Measurements from ENCODE around the gene LYL1. TPM values are rescaled to one million over a fixed set of nuclear protein-coding genes. Genes with fewer than 3 reads are reported as not detected.

LYL1 gene
- total and polyA plus RNA-seq, 2 of the 4 experiments (the other 2 are of a cell fraction), result 0.36 to 0.39 TPM

- Histone ChIP-seq H3K9ac (ENCODE audit: low read depth, low read length) (no peak overlapping the region), H3K4ac (ENCODE audit: low read depth, low read length) (no peak overlapping the region), H4K20me1 (ENCODE audit: insufficient read depth, low read length) (peaks cover 15% of the 10 kb centered on the region; the same call in 1 of the 2 replicates), H4K8ac (ENCODE audit: low read depth in 2 of 2, low read length in 2 of 2) (no peak overlapping the region), H3K9me1 (ENCODE audit: insufficient read depth, low read length) (no peaks in the 10 kb centered on the region), H4K91ac (ENCODE audit: insufficient read depth, low read depth, low read length) (no peak overlapping the region), H2BK120ac (ENCODE audit: low read depth, low read length) (no peak overlapping the region), H2BK20ac (ENCODE audit: low read depth, low read length) (no peak overlapping the region), H3K4me1 (ENCODE audit: control insufficient read depth, insufficient read depth, low read length) (peaks cover 9% of the 10 kb centered on the region; the same call in 1 of the 2 replicates), H3K4me3 (ENCODE audit: insufficient read depth, low read depth, low read length) (no peak overlapping the region), H2BK5ac (ENCODE audit: low read depth, low read length, poor library complexity, severe bottlenecking) (no peak overlapping the region), H3K14ac (replicated peaks; ENCODE audit: low read depth, low read length) (no peak overlapping the region), H3K27ac (ENCODE audit: insufficient read depth, low read length) (no peak overlapping the region), H4K5ac (ENCODE audit: low read depth, low read length) (no peak overlapping the region), H2AK5ac (ENCODE audit: low read depth, low read length) (no peak overlapping the region), H3K36me3 (ENCODE audit: control insufficient read depth, insufficient read depth, low read length) (peaks cover 38% of the 10 kb centered on the region), H3K18ac (ENCODE audit: low read depth, low read length) (no peak overlapping the region), H3K56ac (ENCODE audit: extremely low read depth, insufficient read depth, low read length) (no peak overlapping the region), H3K23ac (ENCODE audit: low read depth, low read length) (no peak overlapping the region), H2BK15ac (ENCODE audit: low read depth, low read length) (no peak overlapping the region), H3K4me2 (ENCODE audit: low read depth, low read length) (no peak overlapping the region), H3K27me3 (ENCODE audit: control insufficient read depth, insufficient read depth, low read length) (no peaks in the 10 kb centered on the region), H2AFZ (replicated peaks; ENCODE audit: low read length, poor library complexity) (no peak overlapping the region), H3K79me1 (ENCODE audit: low read depth in 1 of 2, low read length in 2 of 2) (0 out of 4 replicates have a peak, but pooled peaks cover 0 to 8% of the 10 kb centered on the region in 2 experiments), H2AK9ac (replicated peaks; ENCODE audit: low read depth, low read length, poor library complexity) (no peak overlapping the region), H3K9me3 (ENCODE audit: control insufficient read depth, insufficient read depth, low read length) (no peaks in the 10 kb centered on the region)
- POLR2A ChIA-PET (ENCODE audit: unreplicated experiment), result no interaction called here
- CTCF ChIA-PET, result interaction anchor here (1.1 kb wide), 1 partner anchor 32 kb away, joined by 3 read pairs; no protein-coding TSS in a partner anchor
- ATAC-seq (ENCODE audit: low read depth) (no peak), DNase-seq (no peak)
- in situ Hi-C loops (cut with MboI; ENCODE audit: low sequenced_read_pairs), result loop anchor here (5.0 kb wide), 1 partner anchor 108 kb away; no protein-coding TSS in a partner anchor
- dilution Hi-C loops (cut with HindIII; ENCODE audit: low sequenced_read_pairs, unreplicated experiment), result no loop called here
- no TSS peak for BruUV-seq (replicated peaks)
- intact Hi-C loops (cut with micrococcal nuclease), result no loop called here
- TF ChIP-seq NFE2L2 (IDR thresholded peaks at IDR 0.05; ENCODE audit: low read depth, low read length) (no peak), USF2 (IDR thresholded peaks at IDR 0.05; ENCODE audit: low read depth, low read length) (no peak), ELK1 (IDR thresholded peaks at IDR 0.05; ENCODE audit: borderline replicate concordance, low read depth, low read length) (no peak), MAFK (IDR thresholded peaks at IDR 0.05; ENCODE audit: low read depth, low read length) (no peak), BHLHE40 (IDR thresholded peaks at IDR 0.05; ENCODE audit: low read depth, low read length) (no peak), CEBPB (IDR thresholded peaks at IDR 0.05; ENCODE audit: low read depth, low read length) (no peak), CTCF (conservative IDR thresholded peaks at IDR 0.05; ENCODE audit: low read depth, low read length) (no peak), CHD1 (IDR thresholded peaks at IDR 0.05; ENCODE audit: low read depth, low read length) (no peak)
- 80% methylated on average over 2 of the region's 12 CpGs; no CpG with 5 or more reads in 1 of the 2 experiments for WGBS, 2 experiments (ENCODE audit: extremely low coverage in 2 of 2, insufficient read length in 1 of 2)
Measured at GRCh38 chr19:13089857-13090507, 12.7 kb downstream of the LYL1 start.
